GM10266 (cell line): ENCODE measurements around the gene NOLC1.
A peak's percentile ranks its signal among the peaks of the same experiment; 100 is the strongest.

Source experiments
- DNase-seq: peaks from one replicate; pipeline ENCODE4 v3.0.0; 2012; ENCODE audit errors: extremely low spot score
- CTCF ChIP-seq: IDR thresholded peaks from 2 replicates; pipeline ENCODE4 v1.5.1; 2012; ENCODE audit warnings: mild to moderate bottlenecking, low read depth; ENCODE audit not compliant: control insufficient read depth, insufficient read depth; ENCODE audit errors: missing control alignments

NOLC1 gene

GRCh38 chr10:102196893-102197292 lies 44.7 kb downstream of the NOLC1 start:
- DNase-seq, result peak; percentile 61

GRCh38 chr10:102198027-102198426 lies 45.8 kb downstream of the NOLC1 start:
- TF ChIP-seq CTCF, result no peak
- DNase-seq, result no peak

More at GRCh38 chr10:102196893-102197292, 44.7 kb downstream of the NOLC1 start:
- no peak for TF ChIP-seq CTCF

GRCh38 chr10:102200751-102201640 lies 48.8 kb downstream of the NOLC1 start:
- TF ChIP-seq CTCF, result no peak
- peak; percentile 28 for DNase-seq

- TF ChIP-seq CTCF, result no peak
- peak; percentile 61 for DNase-seq
Observed at GRCh38 chr10:102202386-102202785, 50.2 kb downstream of the NOLC1 start.

DNA sequence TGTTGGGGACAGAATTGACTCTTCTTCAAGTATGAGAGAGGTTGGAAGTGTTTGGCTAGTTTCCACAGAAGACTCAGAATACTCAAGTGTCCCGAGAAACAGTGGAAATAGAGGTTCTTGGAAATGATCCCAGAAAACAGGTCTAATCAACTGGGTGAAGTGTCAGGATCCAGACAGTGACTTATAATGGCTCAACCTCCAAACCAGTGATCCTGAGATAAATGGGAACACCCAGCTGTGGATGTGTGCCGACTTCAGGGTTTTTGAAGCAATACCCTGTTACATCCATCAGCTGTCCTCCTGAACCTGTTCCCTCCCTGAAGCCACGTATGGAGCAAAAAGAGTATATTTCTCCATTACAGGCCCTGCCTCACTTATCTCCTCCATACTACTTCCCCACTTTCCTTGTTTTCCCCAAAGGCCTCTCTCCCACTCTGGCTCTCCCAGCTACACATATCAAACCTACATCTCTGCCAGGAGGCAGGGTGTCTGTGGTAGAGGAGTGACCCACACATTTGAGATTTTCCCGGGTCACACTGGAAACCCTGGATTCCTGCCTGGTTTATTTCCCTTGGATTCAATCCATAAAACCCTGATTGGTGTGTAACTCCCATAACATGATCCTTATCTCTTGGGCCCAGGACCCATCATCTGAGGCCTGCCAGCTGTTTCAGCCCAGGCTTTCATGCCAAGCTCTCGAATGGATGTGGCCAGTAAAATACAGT lies 56.3 kb downstream of the NOLC1 start:
- DNase-seq, result no peak
- no peak for TF ChIP-seq CTCF

GRCh38 chr10:102211615-102212299 lies 59.6 kb downstream of the NOLC1 start:
- no peak for DNase-seq
- TF ChIP-seq CTCF, result no peak
